ENCODE results near the gene PRKCSH. TPM values are rescaled to one million over a fixed set of nuclear protein-coding genes. Genes with fewer than 3 reads are reported as not detected.
"Not testable (repeated sequence)": the region's sequence is repeated elsewhere in the genome, so short reads cannot be mapped to it uniquely, and the experiment has no call there.

PRKCSH gene
- total RNA-seq, 1 experiment from 2014 or later: 431 TPM

DNA sequence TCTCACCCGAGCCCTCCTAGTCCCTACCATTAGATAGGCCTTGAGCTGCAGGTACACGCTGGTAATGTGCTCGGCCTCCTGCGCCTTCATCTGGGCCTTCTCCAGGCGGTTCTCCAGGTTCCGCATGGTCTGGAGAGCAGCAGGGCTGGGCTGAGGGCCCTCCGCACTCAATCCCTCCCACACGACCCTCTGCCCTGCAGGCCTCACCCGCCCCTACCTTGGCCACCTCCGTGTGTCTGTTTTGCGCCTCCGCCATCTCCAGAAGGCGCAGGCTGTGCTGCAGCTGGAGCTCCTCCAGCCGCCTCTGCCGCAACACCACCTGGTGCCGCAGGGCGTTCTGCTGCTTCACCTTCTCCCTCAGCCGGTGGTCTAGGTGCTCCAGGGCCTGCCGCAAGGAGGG is 8.8 kb upstream of the PRKCSH start:
- no peak overlapping the region for H3K56ac ChIP-seq (ENCODE audit: insufficient read length, low read depth, low read length)
- H3K18ac ChIP-seq (ENCODE audit: insufficient read length, low read depth, low read length): no peak overlapping the region
- TF ChIP-seq, protein P1, sequence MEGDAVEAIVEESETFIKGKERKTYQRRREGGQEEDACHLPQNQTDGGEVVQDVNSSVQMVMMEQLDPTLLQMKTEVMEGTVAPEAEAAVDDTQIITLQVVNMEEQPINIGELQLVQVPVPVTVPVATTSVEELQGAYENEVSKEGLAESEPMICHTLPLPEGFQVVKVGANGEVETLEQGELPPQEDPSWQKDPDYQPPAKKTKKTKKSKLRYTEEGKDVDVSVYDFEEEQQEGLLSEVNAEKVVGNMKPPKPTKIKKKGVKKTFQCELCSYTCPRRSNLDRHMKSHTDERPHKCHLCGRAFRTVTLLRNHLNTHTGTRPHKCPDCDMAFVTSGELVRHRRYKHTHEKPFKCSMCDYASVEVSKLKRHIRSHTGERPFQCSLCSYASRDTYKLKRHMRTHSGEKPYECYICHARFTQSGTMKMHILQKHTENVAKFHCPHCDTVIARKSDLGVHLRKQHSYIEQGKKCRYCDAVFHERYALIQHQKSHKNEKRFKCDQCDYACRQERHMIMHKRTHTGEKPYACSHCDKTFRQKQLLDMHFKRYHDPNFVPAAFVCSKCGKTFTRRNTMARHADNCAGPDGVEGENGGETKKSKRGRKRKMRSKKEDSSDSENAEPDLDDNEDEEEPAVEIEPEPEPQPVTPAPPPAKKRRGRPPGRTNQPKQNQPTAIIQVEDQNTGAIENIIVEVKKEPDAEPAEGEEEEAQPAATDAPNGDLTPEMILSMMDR (conservative IDR thresholded peaks at IDR 0.05): no peak
- H4K5ac ChIP-seq (ENCODE audit: insufficient read length, low read depth, low read length): no peak overlapping the region
- H2BK12ac ChIP-seq (ENCODE audit: insufficient read length, low read depth, low read length): no peak overlapping the region
- no peak overlapping the region for H4K8ac ChIP-seq (replicated peaks; ENCODE audit: insufficient read length, low read depth, low read length)
- no peaks in the 10 kb centered on the region for H3K4me1 ChIP-seq (ENCODE audit: insufficient read depth, low read length)
- Mint-ChIP-seq H3K4me1 (peaks cover 8 to 14% of the 10 kb centered on the region in 2 experiments), H3K27me3 (ENCODE audit: low read depth) (peaks cover 16% of the 10 kb centered on the region), H3K4me3 (no peak overlapping the region), H3K27ac (peak overlapping the region in 2 of 3 experiments; percentile 52 to 62; a peak in 1 of 7 replicates), H3K9me3 (no peaks in the 10 kb centered on the region; a peak in 1 of 5 replicates), H3K36me3 (ENCODE audit: insufficient read depth in 1 of 3, low read depth in 3 of 3) (no peaks in the 10 kb centered on the region)
- no peak overlapping the region for H2BK20ac ChIP-seq (ENCODE audit: low read depth, low read length, poor library complexity, severe bottlenecking)
- H3K9ac ChIP-seq (ENCODE audit: extremely low read depth, insufficient read length, low read length): no peak overlapping the region
- H3K9me3 ChIP-seq (ENCODE audit: control insufficient read depth, low read depth, low read length): no peaks in the 10 kb centered on the region
- H3K79me1 ChIP-seq (ENCODE audit: insufficient read depth, low read depth, low read length, poor library complexity, severe bottlenecking): no peaks in the 10 kb centered on the region
- peaks cover 8% of the 10 kb centered on the region for H3K23me2 ChIP-seq (ENCODE audit: insufficient read length, low read depth, low read length, poor library complexity, severe bottlenecking)
- no peak overlapping the region for H3K4ac ChIP-seq (ENCODE audit: low read depth, low read length)
- H2AFZ ChIP-seq (ENCODE audit: low read length): no peak overlapping the region
- H4K91ac ChIP-seq (ENCODE audit: insufficient read length, low read depth, low read length): no peak overlapping the region
- no peaks in the 10 kb centered on the region for H4K20me1 ChIP-seq (ENCODE audit: control insufficient read depth, insufficient read depth, insufficient read length)
- H3K27ac ChIP-seq (ENCODE audit: insufficient read length, low read depth, low read length): no peak overlapping the region
- no peak overlapping the region for H2AK5ac ChIP-seq (ENCODE audit: insufficient read length, low read length)
- H3K27me3 ChIP-seq (ENCODE audit: insufficient read depth, low read length): no peaks in the 10 kb centered on the region; the same call in 1 of the 2 replicates
- H3K79me2 ChIP-seq (ENCODE audit: insufficient read depth, low read length): no peaks in the 10 kb centered on the region
- no peak overlapping the region for H2BK5ac ChIP-seq (ENCODE audit: insufficient read length, low read length)
- no peak overlapping the region for H3K23ac ChIP-seq (ENCODE audit: insufficient read length, low read depth, low read length)
- H3K14ac ChIP-seq (ENCODE audit: insufficient read depth, low read length): no peak overlapping the region
- H3T11ph ChIP-seq (ENCODE audit: low read length): no peak overlapping the region
- no peak overlapping the region for H2BK15ac ChIP-seq (ENCODE audit: low read depth, low read length)
- no peak overlapping the region for H3K4me2 ChIP-seq (ENCODE audit: insufficient read depth, insufficient read length, low read length)
- DNase-seq: no peak
- no CpG with 5 or more reads among the region's 19 CpGs for WGBS (ENCODE audit: extremely low coverage, insufficient read length, low lambda C conversion rate)
- H2BK120ac ChIP-seq (ENCODE audit: low read depth, low read length, poor library complexity, severe bottlenecking): no peak overlapping the region

DNA sequence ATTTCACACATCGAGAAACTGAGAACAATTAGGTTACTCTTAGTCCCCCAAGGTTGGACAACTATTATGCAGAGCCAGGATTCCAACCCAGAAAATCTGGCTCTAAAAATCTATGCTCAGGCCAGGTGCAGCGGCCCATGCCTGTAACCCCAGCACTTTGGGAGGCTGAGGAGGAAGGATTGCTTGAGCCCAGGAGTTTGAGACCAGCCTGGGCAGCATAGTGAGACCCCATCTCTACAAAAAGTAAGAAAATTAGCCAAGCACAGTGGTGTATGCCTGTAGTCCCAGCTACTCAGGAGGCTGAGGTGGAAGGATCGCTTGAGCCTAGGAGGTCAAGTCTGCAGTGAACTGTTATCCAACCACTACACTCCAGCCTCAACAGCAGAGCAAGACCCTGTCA is 1.9 kb upstream of the PRKCSH start:
- not testable (repeated sequence) for H3K14ac ChIP-seq (ENCODE audit: insufficient read depth, low read length); H2BK120ac ChIP-seq (ENCODE audit: low read depth, low read length, poor library complexity, severe bottlenecking); H2AK5ac ChIP-seq (ENCODE audit: insufficient read length, low read length); H2BK5ac ChIP-seq (ENCODE audit: insufficient read length, low read length); H3K27ac ChIP-seq (ENCODE audit: insufficient read length, low read depth, low read length); H3K79me2 ChIP-seq (ENCODE audit: insufficient read depth, low read length); H3K4me2 ChIP-seq (ENCODE audit: insufficient read depth, insufficient read length, low read length); H3K9me3 ChIP-seq (ENCODE audit: control insufficient read depth, low read depth, low read length); H3K9me3 Mint-ChIP-seq; H3K27me3 ChIP-seq (ENCODE audit: insufficient read depth, low read length); H3K4me3 Mint-ChIP-seq; H3K23me2 ChIP-seq (ENCODE audit: insufficient read length, low read depth, low read length, poor library complexity, severe bottlenecking); H3K56ac ChIP-seq (ENCODE audit: insufficient read length, low read depth, low read length); H2BK12ac ChIP-seq (ENCODE audit: insufficient read length, low read depth, low read length); H3K4me1 ChIP-seq (ENCODE audit: insufficient read depth, low read length); H3K27ac Mint-ChIP-seq; H3K18ac ChIP-seq (ENCODE audit: insufficient read length, low read depth, low read length); H3K27me3 Mint-ChIP-seq (ENCODE audit: low read depth); H4K5ac ChIP-seq (ENCODE audit: insufficient read length, low read depth, low read length); H4K91ac ChIP-seq (ENCODE audit: insufficient read length, low read depth, low read length); DNase-seq; H3K9ac ChIP-seq (ENCODE audit: extremely low read depth, insufficient read length, low read length); H3T11ph ChIP-seq (ENCODE audit: low read length); H2BK20ac ChIP-seq (ENCODE audit: low read depth, low read length, poor library complexity, severe bottlenecking); H3K23ac ChIP-seq (ENCODE audit: insufficient read length, low read depth, low read length); H2BK15ac ChIP-seq (ENCODE audit: low read depth, low read length); H4K20me1 ChIP-seq (ENCODE audit: control insufficient read depth, insufficient read depth, insufficient read length); H3K79me1 ChIP-seq (ENCODE audit: insufficient read depth, low read depth, low read length, poor library complexity, severe bottlenecking); H2AFZ ChIP-seq (ENCODE audit: low read length); H4K8ac ChIP-seq (replicated peaks; ENCODE audit: insufficient read length, low read depth, low read length); H3K4ac ChIP-seq (ENCODE audit: low read depth, low read length)
- peaks cover 19 to 30% (median 27%) of the 10 kb centered on the region in 3 experiments for H3K36me3 Mint-ChIP-seq (ENCODE audit: insufficient read depth in 1 of 3, low read depth in 3 of 3)
- WGBS (ENCODE audit: extremely low coverage, insufficient read length, low lambda C conversion rate): no CpG with 5 or more reads among the region's 3 CpGs
- H3K4me1 Mint-ChIP-seq: peaks cover 10 to 17% of the 10 kb centered on the region in 2 experiments

Data from H9 (cell line).